ENCODE measurements around the gene NTPCR. TPM values are rescaled to one million over a fixed set of nuclear protein-coding genes. Genes with fewer than 3 reads are reported as not detected.

NTPCR gene
- total and polyA plus RNA-seq, 7 donors: 34.8 to 75.1 (median 65.0) TPM

- Histone ChIP-seq H3K9me3 (no peaks in the 10 kb centered on the region), H3K4me1 (peaks cover 12% of the 10 kb centered on the region), H3K27ac (peak overlapping the region; percentile 25), H3K4me3 (no peak overlapping the region), H3K36me3 (ENCODE audit: insufficient read depth in 1 of 2, low read depth in 1 of 2) (peaks cover 0 to 29% of the 10 kb centered on the region in 2 donors), H3K27me3 (ENCODE audit: insufficient read depth in 3 of 3, low read length in 2 of 3) (no peaks in the 10 kb centered on the region)
- peak; percentile 53 to 83 (median 70) for ATAC-seq
- WGBS, 3 donors: 60 to 75% (median 60%) methylated on average over 13 of the region's 13 CpGs
- no peak for TF ChIP-seq CTCF (IDR thresholded peaks at IDR 0.05)
- intact Hi-C loops (cut with DNase I): no loop called here
- DNase-seq: peak in 1 of 2 donors; percentile 68
Observed at GRCh38 chr1:232982238-232982944, 32.0 kb downstream of the NTPCR start.

- H3K36me3 ChIP-seq (ENCODE audit: insufficient read depth in 1 of 2, low read depth in 1 of 2): peaks cover 0 to 20% of the 10 kb centered on the region in 2 donors
- 89 to 93% (median 90%) methylated on average over 14 of the region's 14 CpGs for WGBS, 3 donors
- peaks cover 14% of the 10 kb centered on the region for H3K4me1 ChIP-seq
- H3K4me3 ChIP-seq: no peak overlapping the region
- no peak for DNase-seq
- no peak overlapping the region for H3K27ac ChIP-seq
- no peaks in the 10 kb centered on the region for H3K27me3 ChIP-seq (ENCODE audit: insufficient read depth in 3 of 3, low read length in 2 of 3)
- TF ChIP-seq CTCF (IDR thresholded peaks at IDR 0.05): no peak
- no peak for ATAC-seq
- intact Hi-C loops (cut with DNase I): no loop called here
- H3K9me3 ChIP-seq: no peaks in the 10 kb centered on the region
Observed at GRCh38 chr1:232983375-232983774, 33.0 kb downstream of the NTPCR start.

GRCh38 chr1:232983817-232984567 lies 33.6 kb downstream of the NTPCR start:
- DNase-seq: no peak
- H3K27ac ChIP-seq: no peak overlapping the region
- no peaks in the 10 kb centered on the region for H3K27me3 ChIP-seq (ENCODE audit: insufficient read depth in 3 of 3, low read length in 2 of 3)
- peaks cover 0 to 13% of the 10 kb centered on the region in 2 donors for H3K36me3 ChIP-seq (ENCODE audit: insufficient read depth in 1 of 2, low read depth in 1 of 2)
- H3K4me3 ChIP-seq: no peak overlapping the region
- peaks cover 20% of the 10 kb centered on the region for H3K4me1 ChIP-seq
- TF ChIP-seq CTCF (IDR thresholded peaks at IDR 0.05): no peak
- H3K9me3 ChIP-seq: no peaks in the 10 kb centered on the region
- no peak for ATAC-seq
- 85 to 88% (median 87%) methylated on average over 25 of the region's 25 CpGs for WGBS, 3 donors
- intact Hi-C loops (cut with DNase I): no loop called here

- TF ChIP-seq CTCF (IDR thresholded peaks at IDR 0.05): no peak
- DNase-seq: no peak
- Histone ChIP-seq H3K4me3 (no peak overlapping the region), H3K27ac (no peak overlapping the region), H3K27me3 (ENCODE audit: insufficient read depth in 3 of 3, low read length in 2 of 3) (no peaks in the 10 kb centered on the region), H3K4me1 (peaks cover 21% of the 10 kb centered on the region), H3K9me3 (no peaks in the 10 kb centered on the region), H3K36me3 (ENCODE audit: insufficient read depth in 1 of 2, low read depth in 1 of 2) (peaks cover 0 to 7% of the 10 kb centered on the region in 2 donors)
- no peak for ATAC-seq
- intact Hi-C loops (cut with DNase I): no loop called here
- WGBS, 3 donors: 88 to 94% (median 89%) methylated on average over 10 of the region's 10 CpGs
Observed at GRCh38 chr1:232984577-232985425, 34.4 kb downstream of the NTPCR start.
